Stimulated activated CD4-positive, alpha-beta T cell treated with anti-CD3 and anti-CD28 coated beads, Interleukin-4, amount 100 ng/mL, for 4 hours (primary cell): ENCODE data around the gene NHSL1.

Experiments
- DNase-seq, 2 experiments: peaks; one replicate each; pipeline ENCODE4 v3.0.0-alpha.2; 2020

NHSL1 gene

DNA sequence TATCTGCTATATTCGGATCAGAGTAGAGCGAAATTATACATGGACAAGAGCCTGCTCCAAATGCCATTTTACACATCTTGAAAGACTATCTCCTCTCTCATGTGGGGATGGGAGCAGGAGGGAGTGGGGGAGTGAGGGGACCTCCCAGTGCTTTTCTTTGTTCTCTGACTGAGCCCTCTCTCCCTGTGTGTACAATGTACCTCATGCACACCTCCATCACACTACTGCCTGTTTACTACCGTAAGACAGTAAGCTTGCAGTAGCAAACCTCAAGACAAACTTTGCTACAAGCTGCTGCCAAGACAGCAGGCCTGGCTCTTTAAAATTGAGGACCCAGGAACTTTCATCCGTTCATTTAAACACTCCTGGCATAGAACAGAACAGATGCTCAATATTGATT is 7.2 kb downstream of the NHSL1 start:
- no peak for DNase-seq

- DNase-seq: no peak
These were observed 8.3 kb downstream of the NHSL1 start for GRCh38 chr6:138491017-138491416.

- DNase-seq: no peak
These were observed 9.4 kb downstream of the NHSL1 start for GRCh38 chr6:138489846-138490245.

GRCh38 chr6:138487102-138487604 is 12.1 kb downstream of the NHSL1 start:
- no peak for DNase-seq

GRCh38 chr6:138486249-138487101 is 12.8 kb downstream of the NHSL1 start:
- no peak for DNase-seq

DNA sequence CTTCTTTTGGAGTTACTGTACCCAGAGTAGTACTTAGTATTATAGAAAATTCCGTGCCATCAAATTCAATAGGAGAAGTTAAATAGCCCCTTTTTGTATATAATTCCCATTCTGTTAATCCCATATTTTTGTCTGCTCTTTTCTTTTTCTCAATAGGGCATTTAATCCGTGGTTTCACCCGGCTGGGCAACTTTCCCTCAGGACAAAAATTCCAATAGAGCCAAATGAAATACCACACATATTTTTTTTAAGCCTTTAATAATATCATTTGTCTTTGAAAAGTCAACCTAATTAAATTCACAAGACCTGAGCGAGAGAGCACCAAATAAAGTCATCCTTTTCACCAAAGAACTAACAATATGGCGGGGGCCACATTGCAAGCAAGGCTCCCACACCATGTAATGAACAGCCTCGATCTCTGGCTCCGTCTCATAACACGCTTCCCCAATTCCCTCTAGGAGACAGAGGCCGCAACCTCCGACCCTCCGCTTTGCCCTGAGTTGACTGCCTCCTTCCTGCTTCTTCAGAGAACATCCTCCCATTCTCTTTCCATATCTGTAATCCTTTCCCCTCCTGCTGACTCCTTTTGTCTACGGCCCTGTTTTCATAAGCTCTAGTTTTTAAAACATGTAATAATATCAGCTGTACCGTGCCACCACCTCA is 13.6 kb downstream of the NHSL1 start:
- DNase-seq: no peak

- DNase-seq: no peak
These were observed 14.2 kb downstream of the NHSL1 start for GRCh38 chr6:138485005-138485545.

GRCh38 chr6:138484018-138484731 is 15.1 kb downstream of the NHSL1 start:
- DNase-seq: no peak

GRCh38 chr6:138482816-138483215 is 16.5 kb downstream of the NHSL1 start:
- no peak for DNase-seq

GRCh38 chr6:138480279-138480949 is 18.9 kb downstream of the NHSL1 start:
- no peak for DNase-seq

DNA sequence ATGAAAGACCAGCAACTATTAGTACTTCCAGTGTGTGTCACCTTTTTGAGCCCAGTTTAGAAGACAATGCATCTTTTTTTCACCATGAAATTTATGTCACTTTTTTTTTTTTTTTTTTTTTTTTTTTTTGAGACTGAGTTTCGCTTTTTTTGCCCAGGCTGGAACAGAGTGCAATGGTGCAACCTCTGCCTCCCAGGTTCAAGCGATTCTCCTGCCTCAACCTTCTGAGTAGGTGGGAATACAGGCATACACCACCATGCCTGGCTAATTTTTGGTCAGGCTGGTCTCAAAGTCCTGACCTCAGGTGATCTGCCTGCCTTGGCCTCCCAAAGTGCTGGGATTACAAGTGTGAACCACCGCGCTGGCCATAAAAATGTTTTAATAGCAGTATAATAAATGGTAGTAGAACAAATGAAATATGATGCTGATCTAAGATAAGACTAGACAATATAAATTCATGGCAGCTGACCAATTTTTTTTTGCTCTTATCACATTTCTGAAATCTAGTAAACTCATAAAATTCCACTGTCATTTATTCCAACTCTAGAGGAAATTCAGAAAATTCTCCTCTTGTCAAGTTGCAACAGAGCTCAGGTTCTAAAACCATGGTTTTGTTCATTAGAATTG is 21.3 kb downstream of the NHSL1 start:
- no peak for DNase-seq

GRCh38 chr6:138476116-138476515 is 23.2 kb downstream of the NHSL1 start:
- DNase-seq: no peak

DNA sequence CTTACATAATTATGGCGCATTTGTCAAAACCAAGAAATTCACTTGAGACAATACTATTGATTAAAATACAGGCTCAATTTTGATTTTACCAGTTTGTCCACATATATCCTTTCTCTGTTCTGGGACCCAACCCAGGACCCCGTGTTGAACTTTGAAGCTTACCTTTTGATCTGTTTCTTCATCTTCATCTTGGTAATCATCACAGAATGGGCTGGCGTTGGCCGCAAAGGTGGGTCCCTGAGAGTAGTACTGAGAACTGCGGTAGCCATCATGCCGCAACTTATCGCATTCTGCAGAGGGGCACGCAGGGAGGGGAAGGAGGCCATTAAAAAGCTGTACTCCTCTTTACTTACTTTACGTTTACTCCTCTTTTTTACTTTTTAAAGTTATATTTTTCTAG is 26.1 kb downstream of the NHSL1 start:
- no peak for DNase-seq

DNA sequence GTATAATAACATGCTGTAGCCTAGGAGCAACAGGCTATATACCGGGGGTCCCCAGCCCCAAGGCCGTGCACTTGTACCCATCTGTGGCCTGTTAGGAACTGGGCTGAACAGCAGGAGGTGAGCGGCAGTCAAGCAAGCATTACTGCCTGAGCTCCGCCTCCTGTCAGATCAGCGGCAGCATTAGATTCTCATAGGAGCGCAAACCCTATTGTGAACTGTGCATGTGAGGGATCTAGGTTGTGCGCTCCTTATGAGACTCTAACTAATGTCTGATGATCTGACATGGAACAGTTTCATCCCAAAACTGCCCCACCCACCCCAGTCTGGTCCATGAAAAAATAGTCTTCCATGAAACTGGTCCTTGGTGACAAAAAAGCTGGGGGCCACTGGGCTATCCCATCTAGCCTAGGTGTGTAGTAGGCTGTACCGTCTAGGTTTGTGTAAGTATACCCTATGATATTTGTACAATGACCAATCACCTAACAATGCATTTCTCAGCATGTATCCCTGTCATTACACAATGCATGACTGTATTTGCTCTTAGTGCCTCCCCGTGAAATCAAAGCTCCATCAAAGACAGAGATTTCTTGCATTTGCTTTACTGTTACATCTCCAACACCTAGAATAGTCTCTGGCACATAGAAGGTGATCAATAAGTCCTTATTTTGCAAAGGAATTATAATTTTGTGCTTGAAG is 30.8 kb downstream of the NHSL1 start:
- DNase-seq: no peak

GRCh38 chr6:138467901-138468300 is 31.4 kb downstream of the NHSL1 start:
- DNase-seq: no peak

DNA sequence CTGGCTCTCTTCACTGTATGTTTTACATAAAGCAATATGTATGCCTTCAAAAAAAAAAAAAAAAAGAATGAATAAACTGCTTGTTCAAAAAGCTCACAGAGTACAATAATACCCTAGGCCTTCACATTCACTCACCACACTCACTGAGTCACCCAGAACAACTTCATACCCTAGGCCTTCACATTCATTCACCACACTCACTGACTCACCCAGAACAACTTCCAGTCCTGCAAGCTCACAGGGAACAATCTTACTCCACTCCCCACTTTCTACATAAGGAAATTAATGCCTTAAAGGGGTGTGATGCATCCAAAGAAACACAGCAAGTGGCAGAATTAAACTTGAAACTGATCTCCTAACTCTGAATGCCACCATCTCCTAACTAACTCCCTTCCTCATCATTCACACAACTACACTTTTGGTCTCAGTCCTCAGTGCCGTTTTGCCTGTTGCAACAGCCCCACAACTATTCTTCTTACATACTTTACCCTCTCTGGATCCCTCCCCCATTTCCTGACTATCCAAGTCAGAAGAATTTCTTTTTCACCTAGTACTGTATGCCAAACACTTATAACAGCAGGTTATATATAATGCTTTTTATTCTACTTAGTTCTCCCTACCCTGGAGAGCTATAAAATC is 34.2 kb downstream of the NHSL1 start:
- no peak for DNase-seq

DNA sequence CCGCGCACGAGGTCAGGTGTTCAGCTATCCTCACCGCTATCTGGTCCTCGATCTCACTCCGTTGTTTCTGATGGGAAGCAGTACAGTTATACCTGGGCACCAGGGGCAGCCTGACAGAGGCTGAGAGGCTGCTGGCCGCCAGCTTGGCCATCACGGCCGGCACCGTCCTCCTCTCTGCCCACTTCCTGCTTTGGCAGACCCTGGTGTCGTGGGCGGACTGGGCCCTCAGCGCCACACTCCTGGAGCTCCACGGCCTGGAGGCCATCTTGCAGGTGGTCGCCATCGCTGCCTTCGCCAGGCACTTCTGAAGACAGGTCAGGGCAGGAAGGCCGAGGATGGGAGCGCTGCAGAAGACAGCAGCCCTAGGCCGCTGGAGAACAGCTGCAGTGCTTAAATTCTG is 35.2 kb downstream of the NHSL1 start:
- no peak for DNase-seq

- DNase-seq: no peak
These were observed 37.6 kb downstream of the NHSL1 start for GRCh38 chr6:138461647-138462046.

DNA sequence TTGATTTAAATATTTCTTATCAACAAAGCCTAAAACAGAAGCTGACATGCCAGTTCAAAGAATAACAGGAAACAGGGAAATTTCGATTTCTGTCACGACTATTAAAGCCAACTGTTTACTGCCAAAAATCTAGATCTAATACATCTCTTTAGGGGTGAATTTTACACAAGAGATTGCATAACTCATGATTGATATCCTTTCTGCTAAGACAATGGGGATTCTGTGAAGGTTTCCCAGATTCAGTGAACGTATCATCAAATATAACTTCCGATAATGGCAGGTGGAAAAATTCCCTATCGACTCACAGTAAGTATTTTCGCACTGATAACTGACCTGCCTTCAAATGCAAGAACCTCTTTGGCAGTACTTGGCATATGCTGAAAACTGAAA is 42.9 kb downstream of the NHSL1 start:
- no peak for DNase-seq

GRCh38 chr6:138455746-138456400 is 43.4 kb downstream of the NHSL1 start:
- no peak for DNase-seq
